Ovary (tissue), 3 donors: ENCODE results near the gene IL6.

Experiments
- POLR2A ChIP-seq: fragments of 450-650 bp; IDR thresholded peaks from one replicate; pipeline ENCODE4 v1.6.1; 2017; ENCODE audit warnings: antibody characterized with exemption, mild to moderate bottlenecking, moderate library complexity
- TF ChIP-seq, protein P1 (sequence below), 3 donors: fragments of 450-650 bp in 2 of 3; fragments of 200-600 bp in 1 of 3; IDR thresholded peaks; one replicate each; pipeline versions ENCODE4 v1.5.1 to v1.8.0; 2016 to 2022; ENCODE audit warnings: antibody characterized with exemption in 3 of 3, mild to moderate bottlenecking in 1 of 3
- donor health status: DM: no; HTN: no; CAD: no.

DNA sequence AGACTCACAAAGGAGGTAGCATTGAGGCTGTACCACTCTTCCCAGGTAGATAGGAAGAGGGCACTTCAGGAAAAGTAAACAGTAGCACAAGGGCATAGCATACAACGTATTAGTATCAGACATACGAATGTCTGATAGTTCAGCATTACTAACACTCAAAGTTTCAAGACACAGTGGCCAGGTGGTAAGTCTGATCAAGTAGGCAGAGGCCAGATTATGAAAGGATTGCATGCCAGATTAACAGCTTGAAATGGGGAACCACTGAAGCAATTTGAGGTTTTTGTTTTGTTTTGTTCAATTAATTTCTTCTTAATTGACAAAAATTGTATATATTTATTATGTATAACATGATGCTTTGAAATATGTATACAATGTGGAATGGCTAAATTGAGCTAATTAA is 45.7 kb upstream of the IL6 start:
- TF ChIP-seq, protein P1, sequence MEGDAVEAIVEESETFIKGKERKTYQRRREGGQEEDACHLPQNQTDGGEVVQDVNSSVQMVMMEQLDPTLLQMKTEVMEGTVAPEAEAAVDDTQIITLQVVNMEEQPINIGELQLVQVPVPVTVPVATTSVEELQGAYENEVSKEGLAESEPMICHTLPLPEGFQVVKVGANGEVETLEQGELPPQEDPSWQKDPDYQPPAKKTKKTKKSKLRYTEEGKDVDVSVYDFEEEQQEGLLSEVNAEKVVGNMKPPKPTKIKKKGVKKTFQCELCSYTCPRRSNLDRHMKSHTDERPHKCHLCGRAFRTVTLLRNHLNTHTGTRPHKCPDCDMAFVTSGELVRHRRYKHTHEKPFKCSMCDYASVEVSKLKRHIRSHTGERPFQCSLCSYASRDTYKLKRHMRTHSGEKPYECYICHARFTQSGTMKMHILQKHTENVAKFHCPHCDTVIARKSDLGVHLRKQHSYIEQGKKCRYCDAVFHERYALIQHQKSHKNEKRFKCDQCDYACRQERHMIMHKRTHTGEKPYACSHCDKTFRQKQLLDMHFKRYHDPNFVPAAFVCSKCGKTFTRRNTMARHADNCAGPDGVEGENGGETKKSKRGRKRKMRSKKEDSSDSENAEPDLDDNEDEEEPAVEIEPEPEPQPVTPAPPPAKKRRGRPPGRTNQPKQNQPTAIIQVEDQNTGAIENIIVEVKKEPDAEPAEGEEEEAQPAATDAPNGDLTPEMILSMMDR (IDR thresholded peaks at IDR 0.05), result no peak
- TF ChIP-seq POLR2A, result no peak
